H1 (cell line): ENCODE measurements around the gene TRDN. TPM values are rescaled to one million over a fixed set of nuclear protein-coding genes. Genes with fewer than 3 reads are reported as not detected.

Experiments used
- CTCF ChIA-PET: fragments of 300-600 bp; sonication (Branson Sonifier 250); formaldehyde crosslinking; loops from one replicate; lab custom pipeline; 2021; ENCODE audit not compliant: partially characterized antibody; lab: Charles Lee
- POLR2A ChIA-PET: fragments of 300-600 bp; sonication (Branson Sonifier 250); formaldehyde crosslinking; loops from one replicate; lab custom pipeline; 2021; ENCODE audit warnings: inconsistent platforms; ENCODE audit not compliant: partially characterized antibody; lab: Charles Lee
- DNase-seq, 2 experiments: peaks; one replicate each; pipeline versions ENCODE4 v3.0.0 to v3.0.0-alpha.2; 2010 to 2022; ENCODE audit warnings: low spot score in 2 of 2, low read depth in 1 of 2, mixed read lengths in 1 of 2
- FAIRE-seq: peaks from 2 replicates; lab custom pipeline; 2011; peaks lifted over from hg19 to GRCh38; lab: Jason Lieb, UNC
- H2AFZ ChIP-seq: 2 replicates; pipeline ENCODE4 v1.8.1; 2012; ENCODE audit warnings: low read length, inconsistent platforms
- H2AK5ac ChIP-seq: 2 replicates; pipeline ENCODE4 v1.6.1; 2013; ENCODE audit warnings: low read depth, low read length
- H2BK120ac ChIP-seq: replicated peaks from 2 replicates; pipeline ENCODE3; 2013; ENCODE audit warnings: low read depth, low read length, inconsistent platforms
- H2BK12ac ChIP-seq: 2 replicates; pipeline ENCODE4 v1.6.1; 2013; ENCODE audit warnings: low read depth, low read length
- H2BK15ac ChIP-seq: 2 replicates; pipeline ENCODE4 v1.6.1; 2013; ENCODE audit warnings: low read length
- H2BK20ac ChIP-seq: 2 replicates; pipeline ENCODE4 v1.6.1; 2013; ENCODE audit warnings: low read length
- H2BK5ac ChIP-seq: 2 replicates; pipeline ENCODE4 v1.6.1; 2013; ENCODE audit warnings: low read depth, low read length
- H3K14ac ChIP-seq: 2 replicates; pipeline ENCODE4 v1.6.1; 2013; ENCODE audit warnings: inconsistent platforms; ENCODE audit not compliant: insufficient read length
- H3K18ac ChIP-seq: 2 replicates; pipeline ENCODE4 v1.6.1; 2013; ENCODE audit warnings: low read length; ENCODE audit errors: extremely low read depth
- H3K23ac ChIP-seq: 2 replicates; pipeline ENCODE4 v1.6.1; 2013; ENCODE audit warnings: inconsistent platforms; ENCODE audit not compliant: insufficient read length
- H3K23me2 ChIP-seq: 2 replicates; pipeline ENCODE4 v1.6.1; 2013; ENCODE audit warnings: low read depth, low read length
- H3K27ac ChIP-seq: 2 replicates; pipeline ENCODE4 v1.6.1; 2011; ENCODE audit warnings: low read depth, low read length, inconsistent platforms
- H3K27me3 ChIP-seq, 4 experiments: replicated peaks in 1 of 4; 1 replicate in 1 of 4; 2 replicates in 3 of 4; pipeline versions ENCODE4 v1.6.1 to v1.8.1; 2011 to 2013; ENCODE audit warnings: low read length in 3 of 4, mild to moderate bottlenecking in 3 of 4, inconsistent platforms in 2 of 4, mixed read lengths in 2 of 4, moderate library complexity in 1 of 4; ENCODE audit not compliant: control insufficient read depth in 3 of 4, insufficient read depth in 3 of 4; ENCODE audit errors: extremely low read depth in 1 of 4
- H3K36me3 ChIP-seq, 4 experiments: 2 replicates each; pipeline versions ENCODE4 v1.6.1 to v1.8.1; 2011 to 2013; ENCODE audit warnings: mild to moderate bottlenecking in 4 of 4, low read length in 3 of 4, moderate library complexity in 2 of 4, control low read depth in 1 of 4, inconsistent platforms in 1 of 4; ENCODE audit not compliant: insufficient read depth in 4 of 4, control insufficient read depth in 2 of 4
- H3K4ac ChIP-seq: replicated peaks from 2 replicates; pipeline ENCODE3; 2013; ENCODE audit warnings: low read length, low read depth, mixed read lengths, inconsistent platforms; ENCODE audit not compliant: insufficient read length
- H3K4me1 ChIP-seq, 4 experiments: replicated peaks in 1 of 4; 1 replicate in 1 of 4; 2 replicates in 3 of 4; pipeline versions ENCODE4 v1.6.1 to v1.8.1; 2011 to 2013; ENCODE audit warnings: low read length in 3 of 4, inconsistent platforms in 2 of 4, mixed read lengths in 1 of 4; ENCODE audit not compliant: insufficient read depth in 4 of 4, control insufficient read depth in 3 of 4
- H3K4me2 ChIP-seq, 2 experiments: 2 replicates each; pipeline versions ENCODE4 v1.6.1 to v1.8.1; 2011 to 2013; ENCODE audit warnings: low read depth in 2 of 2, low read length in 2 of 2, control low read depth in 1 of 2, inconsistent platforms in 1 of 2, mild to moderate bottlenecking in 1 of 2; ENCODE audit not compliant: insufficient read depth in 1 of 2
- H3K4me3 ChIP-seq, 4 experiments: fragments of 200-600, 300-600 bp in 1 of 4; sonication (generic), shearing (Covaris generic), sonication (Bioruptor Twin) in 1 of 4; 2 replicates each; pipeline versions ENCODE4 v1.5.1 to v1.8.1; 2011 to 2016; ENCODE audit warnings: low read length in 4 of 4, low read depth in 3 of 4, control low read depth in 2 of 4, inconsistent platforms in 2 of 4, mild to moderate bottlenecking in 2 of 4, mixed read lengths in 1 of 4, moderate library complexity in 1 of 4; ENCODE audit not compliant: insufficient read depth in 2 of 4; ENCODE audit errors: extremely low read depth in 1 of 4
- H3K56ac ChIP-seq: replicated peaks from 2 replicates; pipeline ENCODE3; 2013; ENCODE audit warnings: low read depth, mild to moderate bottlenecking, mixed read lengths, low read length, inconsistent platforms; ENCODE audit not compliant: insufficient read length
- H3K79me1 ChIP-seq: 2 replicates; pipeline ENCODE4 v1.6.1; 2013; ENCODE audit warnings: low read depth, low read length, control low read depth
- H3K79me2 ChIP-seq, 2 experiments: 2 replicates each; pipeline versions ENCODE4 v1.6.1 to v1.8.1; 2012 to 2013; ENCODE audit warnings: low read length in 2 of 2, mild to moderate bottlenecking in 2 of 2, inconsistent platforms in 1 of 2; ENCODE audit not compliant: insufficient read depth in 2 of 2, control insufficient read depth in 1 of 2
- H3K9ac ChIP-seq, 4 experiments: replicated peaks in 1 of 4; 1 replicate in 1 of 4; 2 replicates in 3 of 4; pipeline versions ENCODE4 v1.6.1 to v1.8.1; 2011 to 2013; ENCODE audit warnings: low read depth in 3 of 4, low read length in 3 of 4, control low read depth in 2 of 4, mild to moderate bottlenecking in 2 of 4, moderate library complexity in 2 of 4, inconsistent platforms in 1 of 4; ENCODE audit errors: extremely low read depth in 1 of 4
- H3K9me3 ChIP-seq, 2 experiments: 2 replicates each; pipeline versions ENCODE4 v1.6.1 to v1.8.1; 2012 to 2013; ENCODE audit warnings: mild to moderate bottlenecking in 2 of 2, moderate library complexity in 2 of 2, control low read depth in 1 of 2, inconsistent platforms in 1 of 2, low read depth in 1 of 2, low read length in 1 of 2, mixed read lengths in 1 of 2; ENCODE audit not compliant: insufficient read depth in 2 of 2
- H4K20me1 ChIP-seq, 2 experiments: replicated peaks in 1 of 2; 2 replicates each; pipeline versions ENCODE3 to v1.8.1; 2011 to 2013; ENCODE audit warnings: inconsistent platforms in 2 of 2, low read length in 2 of 2, mild to moderate bottlenecking in 1 of 2; ENCODE audit not compliant: insufficient read depth in 2 of 2, control insufficient read depth in 1 of 2
- H4K5ac ChIP-seq: 2 replicates; pipeline ENCODE4 v1.6.1; 2013; ENCODE audit warnings: low read length, low read depth, mixed read lengths, inconsistent platforms; ENCODE audit not compliant: insufficient read length
- H4K8ac ChIP-seq: 2 replicates; pipeline ENCODE4 v1.8.0; 2013; ENCODE audit warnings: mild to moderate bottlenecking, moderate library complexity, low read length, inconsistent platforms; ENCODE audit not compliant: insufficient read depth; ENCODE audit errors: extremely low read depth
- H4K91ac ChIP-seq: replicated peaks from 2 replicates; pipeline ENCODE3; 2013; ENCODE audit warnings: low read length, mixed read lengths, inconsistent platforms; ENCODE audit not compliant: insufficient read length
- BCL11A ChIP-seq, 2 experiments: IDR thresholded peaks; one replicate each; pipeline ENCODE4 v1.6.1; 2011; ENCODE audit warnings: low read depth in 2 of 2, low read length in 2 of 2, mild to moderate bottlenecking in 2 of 2
- BRCA1 ChIP-seq: IDR thresholded peaks from 2 replicates; pipeline ENCODE4 v1.6.1; 2012; ENCODE audit warnings: low read depth, low read length, improper control_type of control experiment
- HDAC6 ChIP-seq: IDR thresholded peaks from one replicate; pipeline ENCODE4 v1.7.1; 2012; ENCODE audit warnings: low read depth, mild to moderate bottlenecking, inconsistent platforms, low read length, moderate library complexity
- NANOG ChIP-seq: IDR thresholded peaks from 2 replicates; pipeline ENCODE4 v1.6.1; 2011; ENCODE audit warnings: low read length, low read depth, mild to moderate bottlenecking, inconsistent platforms; ENCODE audit not compliant: insufficient read depth, poor library complexity, severe bottlenecking
- NRF1 ChIP-seq: IDR thresholded peaks from 2 replicates; pipeline ENCODE4 v1.6.1; 2011; ENCODE audit warnings: mild to moderate bottlenecking, low read depth, low read length, improper control_type of control experiment
- PHF8 ChIP-seq: fragments of 200-600 bp; sonication (generic); conservative IDR thresholded peaks from 2 replicates; pipeline ENCODE4 v1.7.1; 2012; ENCODE audit warnings: low read depth, mild to moderate bottlenecking, inconsistent platforms, low read length, moderate library complexity
- POU5F1 ChIP-seq: IDR thresholded peaks from 2 replicates; pipeline ENCODE4 v1.6.1; 2011; ENCODE audit warnings: low read depth, mild to moderate bottlenecking, low read length, moderate library complexity
- RFX5 ChIP-seq: IDR thresholded peaks from 2 replicates; pipeline ENCODE4 v1.6.1; 2011; ENCODE audit warnings: low read depth, low read length, improper control_type of control experiment, borderline replicate concordance
- SIX5 ChIP-seq: IDR thresholded peaks from 2 replicates; pipeline ENCODE4 v1.6.1; 2011; ENCODE audit warnings: mild to moderate bottlenecking, low read depth, low read length
- SP1 ChIP-seq: IDR thresholded peaks from 2 replicates; pipeline ENCODE4 v1.6.1; 2011; ENCODE audit warnings: low read depth, low read length
- SRF ChIP-seq: IDR thresholded peaks from 2 replicates; pipeline ENCODE4 v1.6.1; 2011; ENCODE audit warnings: mild to moderate bottlenecking, low read depth, low read length, moderate library complexity
- TBP ChIP-seq: IDR thresholded peaks from 2 replicates; pipeline ENCODE4 v1.6.1; 2011; ENCODE audit warnings: low read depth, low read length, improper control_type of control experiment
- TEAD4 ChIP-seq: IDR thresholded peaks from 2 replicates; pipeline ENCODE4 v1.6.1; 2012; ENCODE audit warnings: low read depth, low read length, inconsistent platforms, mixed read lengths
- USF2 ChIP-seq: IDR thresholded peaks from 2 replicates; pipeline ENCODE4 v1.6.1; 2011; ENCODE audit warnings: low read length, improper control_type of control experiment
- ZNF274 ChIP-seq: IDR thresholded peaks from 2 replicates; pipeline ENCODE4 v1.7.0; 2012; ENCODE audit warnings: low read length, borderline replicate concordance; ENCODE audit errors: extremely low read depth
- WGBS, 2 experiments: shearing (Covaris generic) in 1 of 2; methylation state at CpG; one replicate each; pipeline versions ENCODE4 v1.1.6 to v1.1.7; 2013 to 2015; ENCODE audit warnings: low lambda C conversion rate in 2 of 2, mixed read lengths in 2 of 2, inconsistent platforms in 1 of 2, low coverage in 1 of 2, missing lambda C conversion rate in 1 of 2; ENCODE audit not compliant: insufficient replicate concordance in 2 of 2, insufficient coverage in 1 of 2, insufficient read length in 1 of 2; ENCODE audit errors: extremely low coverage in 1 of 2, missing lambda C conversion rate in 1 of 2; 5-methylcytosine and 5-hydroxymethylcytosine counted together
- polyA plus RNA-seq, 7 experiments: library from polyadenylated mRNA; depleted of rRNA in 3 of 7; stranded (reverse) in 5 of 7; unstranded in 2 of 7; fragments of >200 nt in 5 of 7; fragments of 200-250 nt in 2 of 7; gene quantifications; 1 replicate in 5 of 7; 2 replicates in 1 of 7; 4 replicates in 1 of 7; pipeline versions ENCODE4 v1.2.1 to v1.2.3, GENCODE V29; 2011 to 2013; ENCODE audit warnings: missing spikeins in 2 of 7, mixed read lengths in 2 of 7
- total RNA-seq: library from RNA; stranded (reverse); fragmentation: NEBNext Ultra II Directional; extraction: Animal tissue kit (Norgen Biotek cat#: 25700); gene quantifications from 2 replicates; pipeline ENCODE4 v1.2.1, GENCODE V29; 2021

Gene TRDN
- total and polyA plus RNA-seq, 2 of the 8 experiments (the other 6 are each of a cell fraction or from before 2014, with no cell fraction given), result 1.6 to 41.6 TPM

- Histone ChIP-seq H3K4me2 (no peak overlapping the region), H3K79me1 (no peaks in the 10 kb centered on the region), H3K9ac (no peak overlapping the region), H2BK120ac (no peak overlapping the region), H3K18ac (no peak overlapping the region), H3K27ac (no peak overlapping the region), H4K5ac (no peak overlapping the region), H3K56ac (no peak overlapping the region), H3K27me3 (no peaks in the 10 kb centered on the region), H3K36me3 (no peaks in the 10 kb centered on the region), H2AFZ (no peak overlapping the region), H4K91ac (no peak overlapping the region), H2BK15ac (no peak overlapping the region), H3K23ac (no peak overlapping the region), H3K4me1 (no peaks in the 10 kb centered on the region), H2BK12ac (no peak overlapping the region), H3K23me2 (no peaks in the 10 kb centered on the region), H3K4ac (no peak overlapping the region), H3K14ac (no peak overlapping the region), H3K9me3 (no peaks in the 10 kb centered on the region), H2AK5ac (no peak overlapping the region), H3K4me3 (no peak overlapping the region), H2BK5ac (no peak overlapping the region), H3K79me2 (no peaks in the 10 kb centered on the region), H4K20me1 (no peaks in the 10 kb centered on the region), H4K8ac (no peak overlapping the region), H2BK20ac (no peak overlapping the region)
- POLR2A ChIA-PET, result no interaction called here
- no peak for DNase-seq
- 91% methylated on average over 2 of the region's 2 CpGs; no CpG with 5 or more reads in 1 of the 2 experiments for WGBS, 2 experiments
- FAIRE-seq, result no peak
- CTCF ChIA-PET, result interaction anchor here (0.6 to 1.5 kb wide), 3 partner anchors 236 to 439 kb away, joined by 3 to 4 read pairs (median 3); no protein-coding TSS in a partner anchor
- TF ChIP-seq PHF8 (no peak), RFX5 (no peak), SRF (no peak), TEAD4 (no peak), USF2 (no peak), NRF1 (no peak), SIX5 (no peak), BCL11A (IDR thresholded peaks at IDR 0.05; ENCODE audit: low read depth in 2 of 2, low read length in 2 of 2) (no peak), NANOG (no peak), TBP (no peak), BRCA1 (no peak), ZNF274 (no peak), HDAC6 (no peak), SP1 (no peak), POU5F1 (no peak)
Observed at GRCh38 chr6:123363912-123364311, 272.8 kb downstream of the TRDN start.
